Breast epithelium (tissue), 4 donors: ENCODE measurements around the gene VANGL2. TPM values are rescaled to one million over a fixed set of nuclear protein-coding genes. Genes with fewer than 3 reads are reported as not detected.

Experiments used
- DNase-seq, 2 donors: peaks; one replicate each; pipeline ENCODE4 v3.0.0-alpha.2; 2019; ENCODE audit warnings: low spot score in 2 of 2
- H3K27ac ChIP-seq, 2 donors: fragments of 200-600 bp; sonication (generic) in 1 of 2; one replicate each; pipeline ENCODE4 v1.5.1; 2016 to 2019; ENCODE audit warnings: mild to moderate bottlenecking in 1 of 2
- H3K27me3 ChIP-seq, 2 donors: fragments of 200-600 bp; sonication (generic) in 1 of 2; one replicate each; pipeline versions ENCODE4 v1.5.1 to v1.6.0; 2017 to 2019; ENCODE audit warnings: control low read depth in 1 of 2, mild to moderate bottlenecking in 1 of 2
- H3K36me3 ChIP-seq: fragments of 200-600 bp; one replicate; pipeline ENCODE4 v1.5.1; 2019
- H3K4me1 ChIP-seq, 2 donors: fragments of 200-600 bp; sonication (generic); one replicate each; pipeline ENCODE4 v1.5.1; 2016 to 2019; ENCODE audit warnings: control low read depth in 1 of 2
- H3K4me3 ChIP-seq, 3 donors: fragments of 200-600 bp; sonication (generic); 1 replicate in 2 of 3; 2 replicates in 1 of 3; pipeline ENCODE4 v1.5.1; 2016 to 2019; ENCODE audit warnings: mild to moderate bottlenecking in 3 of 3, moderate library complexity in 2 of 3
- H3K9me3 ChIP-seq, 2 donors: fragments of 200-600 bp; sonication (generic) in 1 of 2; one replicate each; pipeline ENCODE4 v1.5.1; 2016 to 2019; ENCODE audit warnings: control low read depth in 1 of 2
- CTCF ChIP-seq, 3 donors: fragments of 450-650 bp; IDR thresholded peaks; one replicate each; pipeline ENCODE4 v1.5.1; 2016 to 2017; ENCODE audit warnings: antibody characterized with exemption in 3 of 3, mild to moderate bottlenecking in 3 of 3, moderate library complexity in 3 of 3
- POLR2A ChIP-seq: fragments of 450-650 bp; IDR thresholded peaks from one replicate; pipeline ENCODE4 v1.6.1; 2016; ENCODE audit warnings: antibody characterized with exemption, mild to moderate bottlenecking, moderate library complexity
- POLR2AphosphoS5 ChIP-seq, 3 donors: sonication (generic); formaldehyde crosslinking; IDR thresholded peaks; one replicate each; pipeline ENCODE4 v1.6.1; 2017; ENCODE audit warnings: antibody characterized with exemption in 3 of 3
- intact Hi-C: fragments of 100-400 bp; cut with DNase I; formaldehyde crosslinking; loops from one replicate; pipeline ENCODE4 v1.15.1; 2023; ENCODE audit warnings: low total_unique reads
- total RNA-seq, 3 donors: library from RNA; depleted of rRNA; stranded (reverse); fragments of >200 nt; gene quantifications; one replicate each; pipeline ENCODE4 v1.1.0, GENCODE V29; 2016

VANGL2 gene
- total RNA-seq, 3 donors from 2014 or later: 0.48 to 7.6 (median 5.6) TPM

GRCh38 chr1:160410406-160411005 is 10.1 kb downstream of the VANGL2 start:
- Histone ChIP-seq H3K9me3 (no peaks in the 10 kb centered on the region), H3K4me1 (no peaks in the 10 kb centered on the region), H3K4me3 (peak overlapping the region in 1 of 3 donors; percentile 2), H3K27me3 (no peaks in the 10 kb centered on the region), H3K36me3 (no peaks in the 10 kb centered on the region), H3K27ac (no peak overlapping the region)
- TF ChIP-seq POLR2A (no peak), POLR2AphosphoS5 (IDR thresholded peaks at IDR 0.05) (no peak), CTCF (IDR thresholded peaks at IDR 0.05) (no peak)
- DNase-seq: no peak
- intact Hi-C loops: no loop called here

- Histone ChIP-seq H3K4me3 (no peak overlapping the region), H3K9me3 (no peaks in the 10 kb centered on the region), H3K36me3 (no peaks in the 10 kb centered on the region), H3K4me1 (no peaks in the 10 kb centered on the region), H3K27me3 (no peaks in the 10 kb centered on the region), H3K27ac (no peak overlapping the region)
- intact Hi-C loops: no loop called here
- TF ChIP-seq POLR2A: no peak
- TF ChIP-seq CTCF (IDR thresholded peaks at IDR 0.05): no peak
- no peak for TF ChIP-seq POLR2AphosphoS5 (IDR thresholded peaks at IDR 0.05)
- no peak for DNase-seq
Observed at GRCh38 chr1:160411271-160412027, 11.1 kb downstream of the VANGL2 start.

GRCh38 chr1:160412028-160412362 is 11.6 kb downstream of the VANGL2 start:
- TF ChIP-seq POLR2AphosphoS5 (IDR thresholded peaks at IDR 0.05): no peak
- no peak for TF ChIP-seq POLR2A
- TF ChIP-seq CTCF (IDR thresholded peaks at IDR 0.05): no peak
- Histone ChIP-seq H3K36me3 (no peaks in the 10 kb centered on the region), H3K9me3 (no peaks in the 10 kb centered on the region), H3K27me3 (no peaks in the 10 kb centered on the region), H3K27ac (no peak overlapping the region), H3K4me3 (no peak overlapping the region), H3K4me1 (no peaks in the 10 kb centered on the region)
- intact Hi-C loops: no loop called here
- no peak for DNase-seq

GRCh38 chr1:160413716-160414115 is 13.4 kb downstream of the VANGL2 start:
- Histone ChIP-seq H3K9me3 (no peaks in the 10 kb centered on the region), H3K27me3 (no peaks in the 10 kb centered on the region), H3K4me3 (no peak overlapping the region), H3K36me3 (no peaks in the 10 kb centered on the region), H3K27ac (no peak overlapping the region), H3K4me1 (no peaks in the 10 kb centered on the region)
- no peak for DNase-seq
- no peak for TF ChIP-seq CTCF (IDR thresholded peaks at IDR 0.05)
- no peak for TF ChIP-seq POLR2A
- TF ChIP-seq POLR2AphosphoS5 (IDR thresholded peaks at IDR 0.05): no peak
- intact Hi-C loops: no loop called here

- no peak overlapping the region for H3K4me3 ChIP-seq
- intact Hi-C loops: no loop called here
- no peaks in the 10 kb centered on the region for H3K4me1 ChIP-seq
- no peaks in the 10 kb centered on the region for H3K36me3 ChIP-seq
- no peaks in the 10 kb centered on the region for H3K9me3 ChIP-seq
- H3K27ac ChIP-seq: no peak overlapping the region
- no peaks in the 10 kb centered on the region for H3K27me3 ChIP-seq
- TF ChIP-seq POLR2AphosphoS5 (IDR thresholded peaks at IDR 0.05) (no peak), CTCF (IDR thresholded peaks at IDR 0.05) (no peak), POLR2A (no peak)
- no peak for DNase-seq
Observed at GRCh38 chr1:160414881-160415280, 14.5 kb downstream of the VANGL2 start.
